ENCODE measurements around the gene CLMP.

CLMP gene

DNA sequence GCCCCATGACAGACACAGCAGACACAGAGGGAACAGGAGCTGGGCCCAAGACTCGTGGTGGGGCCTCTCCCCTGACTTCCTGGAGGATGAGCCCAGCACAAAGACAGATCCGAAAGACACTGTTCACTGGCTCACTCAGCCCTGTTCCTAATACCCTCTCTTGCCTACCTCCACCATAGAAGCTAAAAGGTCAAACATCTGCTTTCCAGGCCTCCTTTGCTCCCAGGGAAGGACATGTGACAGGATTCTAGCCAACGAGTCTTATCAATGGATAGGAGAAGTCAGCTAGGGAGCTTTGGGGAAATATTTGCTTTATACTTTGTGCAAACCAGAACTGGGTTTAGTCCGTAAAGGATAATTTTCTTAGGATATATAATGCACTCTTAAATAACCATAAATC lies 8.4 kb upstream of the CLMP start (continued):
- no peak for TF ChIP-seq ZNF830 (tag by site-specific recombination; IDR thresholded peaks at IDR 0.05; ENCODE audit: low read depth)

DNA sequence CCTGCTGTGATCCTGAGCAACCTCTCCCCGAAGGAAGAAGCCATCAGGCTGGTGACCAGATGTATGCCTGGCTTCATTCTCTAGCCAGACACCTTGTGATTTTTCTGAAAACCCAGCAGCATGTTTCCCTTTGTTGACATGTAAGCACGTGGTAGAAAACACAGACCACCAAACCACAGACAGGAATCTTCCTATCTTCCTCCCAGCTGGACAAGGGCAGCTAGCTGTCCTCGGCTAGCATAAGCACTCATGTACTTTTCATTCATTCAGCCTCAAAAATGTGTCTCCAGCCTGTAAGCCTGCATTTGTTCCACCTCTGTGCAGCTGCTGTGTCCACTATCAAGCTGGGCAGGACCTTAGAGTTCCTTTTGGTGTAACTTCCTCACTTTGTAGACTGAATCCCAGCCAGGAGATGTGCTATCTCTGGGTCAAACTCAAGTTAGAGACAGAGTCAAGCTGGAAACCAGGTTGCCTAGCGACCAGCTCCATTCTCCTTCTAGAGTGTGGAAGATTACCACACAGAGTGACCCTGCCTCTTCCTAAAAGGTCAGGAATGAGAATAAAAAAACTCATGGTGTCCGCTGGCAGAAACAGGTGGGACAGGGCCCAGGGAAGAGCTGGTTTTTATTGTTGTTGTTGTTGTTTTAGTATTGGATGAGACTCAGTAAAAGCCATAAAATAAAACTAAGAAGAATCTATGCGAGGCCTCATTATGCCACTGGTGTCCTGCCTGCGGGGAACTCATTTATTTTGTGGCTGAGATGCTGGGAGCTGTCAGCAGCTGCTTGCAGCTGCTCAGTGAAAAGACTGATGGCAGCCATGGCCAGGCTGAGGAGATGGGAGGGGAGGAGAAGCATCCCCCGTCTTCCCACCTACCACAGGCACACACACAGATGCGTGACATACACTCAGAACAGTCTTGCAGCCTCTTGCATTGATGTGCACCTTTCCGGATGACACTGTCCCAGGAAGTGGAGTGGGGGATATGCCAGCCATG lies 7.4 kb upstream of the CLMP start:
- no peaks in the 10 kb centered on the region for H3K9me3 ChIP-seq (ENCODE audit: control insufficient read depth, insufficient read depth, low read depth, low read length)
- peak; percentile 68 for TF ChIP-seq ZIC2 (tag by site-specific recombination; IDR thresholded peaks at IDR 0.05)
- no peak for TF ChIP-seq ZNF140 (tag by site-specific recombination; IDR thresholded peaks at IDR 0.05)
- no peak for TF ChIP-seq ZNF561 (tag by site-specific recombination; IDR thresholded peaks at IDR 0.05; ENCODE audit: borderline replicate concordance)
- 0 out of 2 replicates have a peak, but pooled peaks have one; percentile 26 for TF ChIP-seq TRIM28 (IDR thresholded peaks at IDR 0.05; ENCODE audit: borderline replicate concordance, low read length)
- no peak for TF ChIP-seq ZNF514 (tag by site-specific recombination; IDR thresholded peaks at IDR 0.05)
- no peak overlapping the region for H3K4me3 ChIP-seq (ENCODE audit: low read depth, low read length)
- CTCF ChIA-PET: interaction anchor here (0.6 to 1.2 kb wide), 4 partner anchors 21 to 439 kb away, joined by 3 to 6 read pairs (median 4); no protein-coding TSS in a partner anchor
- H3K36me3 ChIP-seq (ENCODE audit: control insufficient read depth in 2 of 2, insufficient read depth in 1 of 2, low read length in 2 of 2): no peaks in the 10 kb centered on the region
- no peak overlapping the region for H3K27ac ChIP-seq (ENCODE audit: extremely low read depth, low read depth, low read length)
- H3K4me1 ChIP-seq (ENCODE audit: control insufficient read depth, insufficient read depth, low read length): no peaks in the 10 kb centered on the region
- POLR2A ChIA-PET: no interaction called here

GRCh38 chr11:123200264-123200663 lies 5.2 kb upstream of the CLMP start:
- Histone ChIP-seq H3K36me3 (ENCODE audit: control insufficient read depth in 2 of 2, insufficient read depth in 1 of 2, low read length in 2 of 2) (no peaks in the 10 kb centered on the region), H3K4me1 (ENCODE audit: control insufficient read depth, insufficient read depth, low read length) (no peaks in the 10 kb centered on the region; the same call in 1 of the 2 replicates), H3K9me3 (ENCODE audit: control insufficient read depth, insufficient read depth, low read depth, low read length) (no peaks in the 10 kb centered on the region), H3K27ac (ENCODE audit: extremely low read depth, low read depth, low read length) (no peak overlapping the region), H3K4me3 (ENCODE audit: low read depth, low read length) (no peak overlapping the region)
- no peak for TF ChIP-seq ZNF558 (tag by site-specific recombination; IDR thresholded peaks at IDR 0.05)
- no peak for TF ChIP-seq ZNF24 (tag by site-specific recombination; IDR thresholded peaks at IDR 0.05)
- ChIA-PET POLR2A (no interaction called here), CTCF (no interaction called here)

DNA sequence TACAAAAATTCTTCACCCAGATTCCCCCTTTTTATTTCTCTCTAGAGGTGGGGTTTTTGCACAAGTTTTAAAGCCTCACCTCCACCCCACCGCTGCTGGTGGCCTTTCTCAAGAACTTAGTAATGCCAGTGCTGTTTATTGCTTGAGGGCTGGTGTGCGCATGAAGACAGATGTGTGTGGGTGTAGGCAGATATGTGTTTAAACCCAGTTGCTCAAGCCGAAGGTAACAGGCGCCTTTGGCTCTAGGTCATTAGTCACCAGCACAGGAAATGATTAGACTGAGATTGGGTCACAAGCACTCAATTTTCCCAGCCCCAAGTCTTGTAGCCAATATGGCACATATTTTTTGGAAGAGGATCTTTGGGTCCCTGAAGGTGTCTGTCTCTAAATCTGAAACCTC lies 2.7 kb upstream of the CLMP start:
- ChIA-PET CTCF (no interaction called here), POLR2A (no interaction called here)
- Histone ChIP-seq H3K4me1 (ENCODE audit: control insufficient read depth, insufficient read depth, low read length) (no peaks in the 10 kb centered on the region; the same call in 1 of the 2 replicates), H3K9me3 (ENCODE audit: control insufficient read depth, insufficient read depth, low read depth, low read length) (no peaks in the 10 kb centered on the region), H3K4me3 (ENCODE audit: low read depth, low read length) (no peak overlapping the region), H3K36me3 (ENCODE audit: control insufficient read depth in 2 of 2, insufficient read depth in 1 of 2, low read length in 2 of 2) (no peaks in the 10 kb centered on the region), H3K27ac (ENCODE audit: extremely low read depth, low read depth, low read length) (no peak overlapping the region)
- TF ChIP-seq ZNF175 (tag by site-specific recombination; IDR thresholded peaks at IDR 0.05) (no peak), ZNF626 (tag by site-specific recombination; IDR thresholded peaks at IDR 0.05) (no peak), ZFHX2 (tag by site-specific recombination; conservative IDR thresholded peaks at IDR 0.05) (peak; percentile 49), ZNF501 (tag by site-specific recombination; IDR thresholded peaks at IDR 0.05) (no peak), ELK4 (IDR thresholded peaks at IDR 0.05; ENCODE audit: borderline replicate concordance, low read depth, low read length) (no peak)
- TF ChIP-seq, protein P1, sequence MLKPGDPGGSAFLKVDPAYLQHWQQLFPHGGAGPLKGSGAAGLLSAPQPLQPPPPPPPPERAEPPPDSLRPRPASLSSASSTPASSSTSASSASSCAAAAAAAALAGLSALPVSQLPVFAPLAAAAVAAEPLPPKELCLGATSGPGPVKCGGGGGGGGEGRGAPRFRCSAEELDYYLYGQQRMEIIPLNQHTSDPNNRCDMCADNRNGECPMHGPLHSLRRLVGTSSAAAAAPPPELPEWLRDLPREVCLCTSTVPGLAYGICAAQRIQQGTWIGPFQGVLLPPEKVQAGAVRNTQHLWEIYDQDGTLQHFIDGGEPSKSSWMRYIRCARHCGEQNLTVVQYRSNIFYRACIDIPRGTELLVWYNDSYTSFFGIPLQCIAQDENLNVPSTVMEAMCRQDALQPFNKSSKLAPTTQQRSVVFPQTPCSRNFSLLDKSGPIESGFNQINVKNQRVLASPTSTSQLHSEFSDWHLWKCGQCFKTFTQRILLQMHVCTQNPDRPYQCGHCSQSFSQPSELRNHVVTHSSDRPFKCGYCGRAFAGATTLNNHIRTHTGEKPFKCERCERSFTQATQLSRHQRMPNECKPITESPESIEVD (tag by site-specific recombination; IDR thresholded peaks at IDR 0.05): no peak
